ENCODE measurements around the gene PCBP4.
"Not testable (repeated sequence)": the region's sequence is repeated elsewhere in the genome, so short reads cannot be mapped to it uniquely, and the experiment has no call there.

Gene PCBP4

DNA sequence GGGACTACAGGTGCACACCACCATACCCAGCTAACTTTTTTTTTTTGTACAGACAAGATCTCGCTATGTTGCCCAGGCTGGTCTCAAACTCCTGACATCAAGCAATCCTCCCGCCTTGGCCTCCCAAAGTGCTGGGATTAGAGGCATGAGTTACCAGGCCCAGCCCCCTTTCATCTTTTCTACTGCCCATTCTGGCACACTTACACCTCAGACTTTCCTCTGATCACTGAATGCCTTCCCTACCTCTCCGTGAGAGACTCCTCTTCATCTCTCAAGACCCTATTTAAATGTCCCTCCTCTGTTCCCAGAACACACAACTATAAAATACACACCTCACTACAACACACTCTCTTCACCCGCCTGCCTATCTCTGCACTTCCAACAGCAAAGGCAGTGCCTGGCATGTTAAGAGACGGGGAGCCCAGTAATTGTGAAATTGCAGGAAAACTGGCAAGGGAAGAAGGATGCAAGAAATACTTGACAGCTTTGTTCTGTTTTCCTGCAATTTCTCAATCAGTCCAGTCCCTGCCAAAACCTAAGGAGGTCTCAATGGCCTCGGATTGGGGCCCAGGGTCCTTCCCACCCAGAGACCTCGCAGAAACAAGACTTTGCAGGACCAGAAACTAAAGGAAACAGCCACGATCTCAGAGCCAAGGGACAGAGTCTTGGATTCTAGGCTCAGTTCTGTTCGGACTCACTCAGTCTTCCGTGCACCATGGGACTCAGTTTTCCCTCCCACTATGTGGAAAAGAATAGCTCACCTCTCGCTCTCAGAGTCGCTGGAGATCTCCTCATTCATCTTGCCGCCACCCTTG lies 26.4 kb downstream of the PCBP4 start:
- DNase-seq (ENCODE audit: low read depth, low spot score) = no peak

- no peak for DNase-seq (ENCODE audit: low read depth, low spot score)
Observed at GRCh38 chr3:51938780-51939425, 28.4 kb downstream of the PCBP4 start.

DNA sequence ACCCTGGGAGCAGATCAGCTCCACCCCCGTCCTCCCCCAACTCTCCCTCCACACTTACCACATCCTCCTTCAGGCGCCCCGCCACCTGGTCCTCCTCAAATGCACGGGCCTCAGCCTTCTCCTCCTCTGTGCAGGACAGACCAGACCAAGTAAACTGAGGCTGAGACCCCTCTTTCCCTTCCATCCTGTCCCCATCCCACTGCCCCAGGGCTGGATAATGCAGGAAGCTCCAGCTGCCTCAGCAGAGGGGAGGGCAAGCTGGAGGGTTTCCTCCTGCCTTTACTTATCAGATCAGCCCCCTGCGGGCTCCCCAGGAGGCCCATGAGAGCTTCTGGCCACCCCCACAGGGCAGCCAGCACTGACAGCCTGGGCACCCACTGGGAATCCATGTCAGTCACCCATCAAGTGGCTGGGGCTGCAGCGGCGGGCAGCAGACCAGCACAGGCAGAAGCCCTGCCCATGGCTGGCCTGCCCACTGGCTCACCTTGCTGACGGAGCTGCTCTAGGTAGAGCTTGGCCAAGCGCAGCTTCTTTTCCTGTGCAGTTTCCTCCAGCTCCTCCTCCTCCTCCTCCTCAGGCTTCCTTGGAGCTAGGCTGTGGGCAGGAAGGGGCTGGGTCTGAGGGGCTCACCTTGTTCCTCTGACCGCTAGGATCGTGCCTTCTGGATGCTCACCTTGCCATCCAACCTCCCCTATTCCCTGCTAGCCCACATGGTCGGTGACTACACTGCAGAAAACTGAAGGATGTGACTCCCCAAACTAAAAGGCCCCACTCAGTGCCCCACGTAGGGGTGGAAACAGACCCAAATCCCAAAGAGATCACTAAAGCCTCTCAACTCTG lies 29.4 kb downstream of the PCBP4 start:
- DNase-seq (ENCODE audit: low read depth, low spot score) = no peak

GRCh38 chr3:51937014-51937413 lies 30.2 kb downstream of the PCBP4 start:
- DNase-seq (ENCODE audit: low read depth, low spot score) = no peak

DNA sequence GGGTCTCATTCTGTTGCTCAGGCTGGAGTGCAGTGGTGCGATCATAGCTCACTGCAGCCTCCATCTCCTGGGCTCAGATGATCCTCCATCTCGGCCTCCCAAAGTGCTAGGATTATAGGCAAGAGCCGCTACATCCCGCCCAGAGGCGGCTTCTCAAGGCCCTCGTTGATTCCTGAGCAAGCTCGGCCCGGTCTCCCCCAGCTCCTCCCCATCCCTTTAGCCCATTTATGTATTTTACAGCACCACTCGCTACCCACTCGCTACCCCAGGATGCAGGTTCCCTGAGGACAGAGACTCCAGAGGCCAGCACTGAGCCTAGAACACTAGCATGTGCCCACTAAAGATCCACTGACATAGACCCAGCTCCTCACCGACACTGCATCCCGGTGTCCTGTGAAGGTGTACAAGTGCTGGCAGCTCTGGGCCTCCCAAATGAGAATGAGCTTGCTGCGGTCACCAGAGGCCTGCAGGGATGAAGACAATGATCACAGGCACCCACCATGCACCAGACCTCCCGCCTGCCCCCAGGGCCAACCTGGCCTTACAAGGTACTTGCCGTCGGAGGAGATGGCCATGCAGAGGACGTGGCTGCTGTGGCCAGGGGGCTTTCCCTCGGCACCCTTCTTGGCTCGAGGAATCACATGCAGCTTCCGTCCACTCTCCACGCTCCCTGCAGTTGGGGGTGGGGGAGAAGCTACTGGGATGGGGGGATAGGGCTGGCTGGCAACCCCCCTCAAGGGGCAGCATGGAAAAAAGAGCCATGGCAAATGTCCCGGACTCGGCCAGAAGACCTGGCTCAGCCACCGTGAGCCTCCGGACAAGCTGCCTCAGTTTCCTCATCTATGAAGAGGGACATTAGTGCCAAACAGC lies 31.1 kb downstream of the PCBP4 start:
- DNase-seq (ENCODE audit: low read depth, low spot score) = no peak

GRCh38 chr3:51934991-51935885 lies 32.0 kb downstream of the PCBP4 start:
- no peak for DNase-seq (ENCODE audit: low read depth, low spot score)

DNA sequence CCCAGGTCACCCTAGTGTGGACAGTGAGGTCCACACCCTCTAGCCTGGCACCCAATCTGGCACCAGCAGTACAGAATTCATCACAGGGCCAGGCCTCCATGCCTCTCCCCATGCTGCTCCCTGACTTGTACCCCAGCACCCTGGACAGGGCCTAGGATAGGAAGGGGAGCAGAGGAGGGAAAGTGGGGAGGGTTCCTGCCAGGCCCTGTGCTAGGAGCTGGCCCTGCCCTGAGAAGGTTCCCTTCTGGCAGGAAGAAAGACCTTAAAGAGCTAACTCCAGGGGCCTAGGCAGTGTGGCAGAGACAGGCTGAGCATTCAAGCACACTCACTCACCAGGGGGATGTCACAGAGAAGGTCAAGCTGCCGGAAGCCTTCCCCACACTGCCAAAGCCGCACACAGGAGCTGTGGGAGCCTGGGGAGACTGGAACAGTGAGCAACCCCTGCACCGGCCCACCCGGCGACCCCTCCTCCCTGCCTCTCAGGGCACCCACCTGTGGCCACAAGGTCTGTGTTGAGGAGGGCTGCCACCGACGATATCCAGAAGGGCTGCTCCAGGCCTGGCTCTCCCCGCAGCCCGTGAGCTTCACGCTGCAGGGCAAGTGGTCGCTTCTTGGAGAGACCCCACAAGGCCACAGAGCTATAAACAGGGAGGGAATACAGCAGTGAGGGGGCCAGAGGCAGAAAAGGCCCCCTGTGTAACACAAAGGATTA lies 33.0 kb downstream of the PCBP4 start:
- DNase-seq (ENCODE audit: low read depth, low spot score) = no peak

DNA sequence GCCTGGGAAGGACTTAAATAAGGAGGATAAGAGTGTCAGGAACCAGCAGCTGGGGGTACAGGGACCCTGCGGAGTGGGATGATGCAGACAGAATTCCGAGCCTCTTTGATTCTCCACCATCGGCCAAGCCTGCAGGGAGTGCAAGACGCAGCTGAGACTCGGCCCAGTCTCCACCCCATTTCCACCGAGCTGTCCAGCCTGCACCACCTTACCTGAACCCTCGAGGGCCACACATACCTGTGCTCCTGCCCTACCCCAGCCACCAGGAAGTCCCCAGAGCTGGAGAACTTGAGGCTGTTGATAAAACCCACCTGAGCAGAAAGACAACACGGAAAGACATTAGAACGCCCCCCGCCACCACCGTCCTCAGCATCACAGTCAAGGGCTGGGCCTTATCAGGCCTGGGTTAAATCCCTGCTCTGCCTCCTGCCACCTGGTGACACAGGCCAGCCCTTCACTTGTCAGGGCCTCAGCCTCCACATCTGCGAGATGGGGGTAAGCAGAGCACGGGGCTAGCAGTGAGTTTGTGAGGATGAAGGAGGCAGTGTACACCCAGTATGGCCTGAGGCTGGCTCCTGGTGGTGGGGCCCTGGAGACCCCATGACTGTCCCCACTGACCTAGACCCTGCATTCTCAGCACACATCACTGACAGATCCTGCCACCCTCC lies 33.6 kb downstream of the PCBP4 start:
- no peak for DNase-seq (ENCODE audit: low read depth, low spot score)

GRCh38 chr3:51932471-51933370 lies 34.5 kb downstream of the PCBP4 start:
- no peak for DNase-seq (ENCODE audit: low read depth, low spot score)

GRCh38 chr3:51931756-51932155 lies 35.5 kb downstream of the PCBP4 start:
- DNase-seq (ENCODE audit: low read depth, low spot score) = no peak

DNA sequence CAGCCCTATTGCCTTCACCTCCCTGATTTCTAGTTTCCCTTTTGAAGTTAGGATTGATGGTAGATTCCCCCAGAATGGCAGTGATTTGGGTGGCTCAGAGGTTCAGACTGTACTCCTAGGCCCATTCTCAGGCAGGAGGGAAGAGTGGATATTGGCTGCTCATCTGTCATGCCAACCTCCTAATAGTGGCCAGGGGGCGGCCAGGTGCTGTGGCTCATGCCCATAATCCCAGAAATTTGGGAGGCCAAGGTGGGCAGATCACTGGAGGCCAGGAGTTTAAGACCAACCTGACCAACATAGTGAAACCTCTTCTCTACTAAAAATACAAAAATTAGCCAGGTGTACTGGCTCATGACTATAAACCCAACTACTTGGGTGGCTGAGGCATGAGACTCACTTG lies 36.8 kb downstream of the PCBP4 start:
- DNase-seq (ENCODE audit: low read depth, low spot score) = no peak

DNA sequence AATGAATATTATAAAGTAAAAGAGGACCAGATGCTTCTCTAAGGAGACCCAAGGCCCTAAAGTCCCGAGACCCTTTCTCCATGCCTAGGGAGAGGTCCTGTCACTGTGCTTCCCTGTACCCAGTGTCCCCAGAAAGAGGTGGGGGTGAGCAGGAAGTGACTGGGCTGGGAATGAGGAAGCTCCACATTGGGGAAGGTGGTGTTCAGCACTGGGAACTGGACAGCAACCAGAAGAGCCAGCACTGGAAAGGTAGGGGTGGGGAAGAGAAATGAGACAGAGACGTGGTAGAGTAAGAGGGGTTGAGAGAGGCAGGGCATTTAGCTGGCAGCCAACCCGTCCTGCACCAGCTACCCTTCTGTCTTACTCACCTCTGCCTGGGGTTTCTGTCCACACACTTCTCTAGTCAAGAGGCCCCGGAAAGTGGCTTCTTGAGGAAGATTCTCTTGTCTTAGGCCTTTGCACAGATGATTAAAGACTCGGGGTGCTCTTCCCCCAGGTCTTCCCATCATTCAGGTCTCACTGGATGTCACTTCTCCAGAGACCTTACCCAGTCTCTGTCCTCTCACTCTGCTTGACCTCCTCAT lies 37.7 kb downstream of the PCBP4 start:
- no peak for DNase-seq (ENCODE audit: low read depth, low spot score)

GRCh38 chr3:51928981-51929380 lies 38.3 kb downstream of the PCBP4 start:
- DNase-seq (ENCODE audit: low read depth, low spot score) = not testable (repeated sequence)

DNA sequence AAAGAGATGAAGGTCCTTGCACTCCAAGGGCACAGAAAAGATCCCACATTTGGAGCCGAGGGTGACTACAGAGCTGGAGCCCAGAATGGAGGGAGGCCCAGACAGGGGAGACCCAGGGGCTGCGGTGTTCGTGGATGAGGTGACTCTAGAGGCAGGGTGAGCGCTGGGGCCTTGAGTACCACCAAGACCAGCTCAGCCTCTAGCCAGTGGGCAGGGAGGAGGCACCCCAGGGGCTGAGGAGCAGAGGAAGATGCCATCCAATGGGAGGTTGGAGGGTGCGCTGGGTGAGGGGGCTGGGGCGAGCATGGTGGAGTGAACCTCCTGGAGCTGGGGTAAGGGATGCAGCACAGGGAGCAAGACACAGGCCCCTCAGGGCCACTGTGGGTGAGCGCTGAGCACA lies 38.8 kb downstream of the PCBP4 start:
- DNase-seq (ENCODE audit: low read depth, low spot score) = no peak

- no peak for DNase-seq (ENCODE audit: low read depth, low spot score)
Observed at GRCh38 chr3:51927061-51927977, 39.9 kb downstream of the PCBP4 start.

DNA sequence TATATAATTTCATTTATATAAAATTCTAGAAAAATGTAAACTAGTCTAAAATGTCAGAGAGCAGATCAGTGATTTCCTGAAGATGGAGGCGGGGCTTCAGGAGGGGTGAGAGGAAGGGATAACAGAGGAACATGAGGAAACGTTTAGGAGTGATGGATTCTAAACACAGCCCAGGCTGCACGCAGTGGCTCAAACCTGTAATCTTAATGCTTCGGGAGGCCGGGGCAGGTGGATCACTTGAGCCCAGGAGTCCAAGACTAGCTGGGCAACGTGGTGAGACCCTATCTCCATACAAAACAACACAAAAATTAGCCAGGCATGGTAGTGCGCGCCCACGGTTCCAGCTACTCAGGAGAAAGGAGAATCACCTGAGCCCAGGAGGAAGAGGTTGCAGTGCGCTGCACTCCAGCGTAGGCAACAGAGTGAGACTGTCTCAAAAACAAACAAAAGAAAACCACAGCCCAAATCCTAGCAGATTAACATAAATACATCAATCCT lies 46.1 kb downstream of the PCBP4 start:
- no peak for DNase-seq (ENCODE audit: low read depth, low spot score)

Data from activated naive CD8-positive, alpha-beta T cell treated with anti-CD3 and anti-CD28 coated beads, Interleukin-2, amount 50 U/mL, for 16 hours (primary cell).